Fibroblast of pulmonary artery (primary cell): Measurements from ENCODE around the gene SYVN1.
A peak's percentile ranks its signal among the peaks of the same experiment; 100 is the strongest.
"Not testable (repeated sequence)": the region's sequence is repeated elsewhere in the genome, so short reads cannot be mapped to it uniquely, and the experiment has no call there.

Experiments
- DNase-seq: peaks from one replicate; pipeline ENCODE4 v3.0.0-alpha.2; 2010; ENCODE audit warnings: low read depth
- H3K4me3 ChIP-seq: replicated peaks from 2 replicates; pipeline ENCODE4 v1.5.1; 2011; ENCODE audit warnings: low read depth, mild to moderate bottlenecking, control low read depth, low read length, moderate library complexity
- CTCF ChIP-seq: IDR thresholded peaks from 2 replicates; pipeline ENCODE4 v1.5.1; 2011; ENCODE audit warnings: mild to moderate bottlenecking, control low read depth, low read length, inconsistent platforms; ENCODE audit errors: missing control alignments

The SYVN1 gene

GRCh38 chr11:65151331-65151899, 17.1 kb upstream of the SYVN1 start:
- no peak for TF ChIP-seq CTCF
- DNase-seq = no peak
- no peak overlapping the region for H3K4me3 ChIP-seq

- no peak for TF ChIP-seq CTCF
- no peak overlapping the region for H3K4me3 ChIP-seq
- DNase-seq = peak; percentile 71
Measured at GRCh38 chr11:65150509-65151299, 16.4 kb upstream of the SYVN1 start.

GRCh38 chr11:65150131-65150508, 15.8 kb upstream of the SYVN1 start:
- not testable (repeated sequence) for DNase-seq, H3K4me3 ChIP-seq

GRCh38 chr11:65148657-65149056, 14.3 kb upstream of the SYVN1 start:
- TF ChIP-seq CTCF = no peak
- no peak for DNase-seq
- no peak overlapping the region for H3K4me3 ChIP-seq

- H3K4me3 ChIP-seq = no peak overlapping the region
- TF ChIP-seq CTCF = no peak
Measured at GRCh38 chr11:65147352-65148075, 13.2 kb upstream of the SYVN1 start.

GRCh38 chr11:65141896-65142494, 7.7 kb upstream of the SYVN1 start:
- H3K4me3 ChIP-seq = no peak overlapping the region
- DNase-seq = no peak
- no peak for TF ChIP-seq CTCF

More at GRCh38 chr11:65147352-65148075, 13.2 kb upstream of the SYVN1 start:
- no peak for DNase-seq

- TF ChIP-seq CTCF = no peak
- DNase-seq = no peak
- H3K4me3 ChIP-seq = no peak overlapping the region
Measured at GRCh38 chr11:65136515-65137096, 2.3 kb upstream of the SYVN1 start.
